Lower lobe of right lung (tissue), 2 donors: ENCODE data around the gene BAZ2B. TPM values are rescaled to one million over a fixed set of nuclear protein-coding genes. Genes with fewer than 3 reads are reported as not detected.

Source experiments
- ATAC-seq, 2 donors: fragments of 200-7000 bp; cut with Tn5 transposase; one replicate each; pipeline ENCODE4 v1.9.1; 2020 to 2022; ENCODE audit warnings: mild to moderate bottlenecking in 2 of 2, moderate library complexity in 2 of 2
- DNase-seq: peaks from one replicate; pipeline ENCODE4 v3.0.0-alpha.2; 2020
- H3K27ac ChIP-seq: fragments of 200-600 bp; one replicate; pipeline ENCODE4 v1.8.0; 2022
- H3K27me3 ChIP-seq: fragments of 200-600 bp; one replicate; pipeline ENCODE4 v1.8.0; 2022; ENCODE audit warnings: low read depth
- H3K36me3 ChIP-seq: fragments of 200-600 bp; one replicate; pipeline ENCODE4 v1.8.0; 2022; ENCODE audit warnings: mild to moderate bottlenecking
- H3K4me1 ChIP-seq: fragments of 200-600 bp; one replicate; pipeline ENCODE4 v1.8.0; 2022
- H3K4me3 ChIP-seq: fragments of 200-600 bp; one replicate; pipeline ENCODE4 v1.8.0; 2022; ENCODE audit warnings: mild to moderate bottlenecking
- H3K9me3 ChIP-seq: fragments of 200-600 bp; one replicate; pipeline ENCODE4 v1.8.0; 2022
- CTCF ChIP-seq: fragments of 200-600 bp; IDR thresholded peaks from one replicate; pipeline ENCODE4 v1.8.0; 2022; ENCODE audit warnings: antibody characterized with exemption, mild to moderate bottlenecking
- intact Hi-C: fragments of 100-400 bp; cut with DNase I; formaldehyde crosslinking; loops from one replicate; pipeline ENCODE4 v1.11.0; 2022
- total RNA-seq: library from RNA; stranded (reverse); fragmentation: NEBNext Ultra II Directional; extraction: Animal tissue kit (Norgen Biotek cat#: 25700); gene quantifications from one replicate; pipeline ENCODE4 v1.2.1, GENCODE V29; 2021
- donor health status: DM: no; HTN: yes; CAD: no; lungs with severe emphysema.

BAZ2B gene
- total RNA-seq, 1 donor from 2014 or later, result 97.4 TPM

- Histone ChIP-seq H3K27me3 (no peaks in the 10 kb centered on the region), H3K36me3 (peaks cover 48% of the 10 kb centered on the region), H3K27ac (peak overlapping the region; percentile 22), H3K9me3 (no peaks in the 10 kb centered on the region), H3K4me1 (no peaks in the 10 kb centered on the region), H3K4me3 (no peak overlapping the region)
- DNase-seq, result no peak
- ATAC-seq, result peak; percentile 47 to 49
- intact Hi-C loops, result no loop called here
- TF ChIP-seq CTCF, result no peak
Measured at GRCh38 chr2:159326569-159327255, 289.6 kb downstream of the BAZ2B start.

GRCh38 chr2:159322419-159322818, 293.9 kb downstream of the BAZ2B start:
- no peak for ATAC-seq
- no peak overlapping the region for H3K27ac ChIP-seq
- no peaks in the 10 kb centered on the region for H3K9me3 ChIP-seq
- H3K4me1 ChIP-seq, result no peaks in the 10 kb centered on the region
- DNase-seq, result no peak
- no peaks in the 10 kb centered on the region for H3K27me3 ChIP-seq
- TF ChIP-seq CTCF, result no peak
- peaks cover 44% of the 10 kb centered on the region for H3K36me3 ChIP-seq
- intact Hi-C loops, result no loop called here
- H3K4me3 ChIP-seq, result no peak overlapping the region

GRCh38 chr2:159317392-159318088, 298.8 kb downstream of the BAZ2B start:
- no peak for TF ChIP-seq CTCF
- Histone ChIP-seq H3K4me1 (no peaks in the 10 kb centered on the region), H3K36me3 (peaks cover 31% of the 10 kb centered on the region), H3K9me3 (no peaks in the 10 kb centered on the region), H3K27me3 (no peaks in the 10 kb centered on the region), H3K27ac (no peak overlapping the region), H3K4me3 (no peak overlapping the region)
- ATAC-seq, result no peak
- intact Hi-C loops, result no loop called here
- no peak for DNase-seq

- no peak for DNase-seq
- no peaks in the 10 kb centered on the region for H3K36me3 ChIP-seq
- ATAC-seq, result no peak
- H3K27ac ChIP-seq, result no peak overlapping the region
- no peaks in the 10 kb centered on the region for H3K27me3 ChIP-seq
- intact Hi-C loops, result no loop called here
- H3K4me3 ChIP-seq, result no peak overlapping the region
- no peaks in the 10 kb centered on the region for H3K9me3 ChIP-seq
- TF ChIP-seq CTCF, result no peak
- no peaks in the 10 kb centered on the region for H3K4me1 ChIP-seq
Measured at GRCh38 chr2:159307942-159308341, 308.4 kb downstream of the BAZ2B start.

GRCh38 chr2:159300586-159300985, 315.8 kb downstream of the BAZ2B start:
- no peaks in the 10 kb centered on the region for H3K9me3 ChIP-seq
- no peak for TF ChIP-seq CTCF
- H3K27ac ChIP-seq, result no peak overlapping the region
- no peak overlapping the region for H3K4me3 ChIP-seq
- no peaks in the 10 kb centered on the region for H3K4me1 ChIP-seq
- intact Hi-C loops, result no loop called here
- DNase-seq, result no peak
- no peaks in the 10 kb centered on the region for H3K27me3 ChIP-seq
- H3K36me3 ChIP-seq, result no peaks in the 10 kb centered on the region
- no peak for ATAC-seq
